ENCODE results near the gene FBXL14. TPM values are rescaled to one million over a fixed set of nuclear protein-coding genes. Genes with fewer than 3 reads are reported as not detected.
A peak's percentile ranks its signal among the peaks of the same experiment; 100 is the strongest.

FBXL14 gene
- total RNA-seq, 4 donors from 2014 or later = 12.0 to 22.6 (median 16.0) TPM

DNA sequence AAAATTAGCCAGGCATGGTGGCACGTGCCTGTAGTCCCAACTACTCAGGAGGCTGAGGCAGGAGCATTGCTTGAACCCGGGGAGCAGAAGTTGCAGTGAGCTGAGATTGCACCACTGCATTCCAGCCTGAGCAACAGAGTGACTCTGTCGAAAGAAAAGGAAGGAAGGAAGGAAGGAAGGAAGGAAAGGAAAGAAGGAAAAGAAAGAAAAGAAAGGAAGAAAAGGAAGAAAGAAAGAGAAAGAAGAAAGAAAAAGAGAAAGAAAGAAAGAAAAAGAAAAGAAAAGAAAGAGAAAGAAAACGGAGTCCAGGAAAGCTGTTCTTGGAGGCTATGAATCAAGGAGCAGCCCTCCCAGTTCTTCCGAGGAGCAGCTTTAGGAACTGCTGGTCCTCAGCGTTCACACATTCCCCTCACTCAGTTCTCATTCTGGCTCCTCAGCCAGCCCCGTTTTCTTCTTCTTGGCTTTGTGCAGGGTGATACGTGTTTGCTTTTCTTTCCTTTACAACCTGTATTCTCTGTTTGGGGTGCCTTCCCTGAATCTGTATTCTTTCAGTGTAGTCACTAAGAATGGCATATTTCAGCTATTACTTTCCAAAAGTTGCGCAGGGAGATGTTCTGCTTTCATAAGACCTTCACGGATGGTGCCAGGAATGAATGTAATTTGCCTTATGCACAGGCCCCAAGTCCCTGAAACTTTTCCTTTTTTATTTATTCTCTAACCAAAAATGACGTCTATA, 12.2 kb downstream of the FBXL14 start:
- Histone ChIP-seq H3K36me3 (peaks cover 0 to 4% (median 0%) of the 10 kb centered on the region in 4 donors), H3K4me3 (no peak overlapping the region), H3K4me1 (peaks cover 0 to 59% (median 55%) of the 10 kb centered on the region in 4 donors), H3K27me3 (no peaks in the 10 kb centered on the region), H3K9me3 (no peaks in the 10 kb centered on the region), H3K27ac (replicated peaks in 1 of 4) (no peak overlapping the region)
- 78% methylated on average over 11 of the region's 11 CpGs for WGBS
- no peak for DNase-seq (ENCODE audit: extremely low spot score)
- TF ChIP-seq EP300 (IDR thresholded peaks at IDR 0.05) (no peak), POLR2AphosphoS5 (IDR thresholded peaks at IDR 0.05) (no peak), POLR2A (IDR thresholded peaks at IDR 0.05; ENCODE audit: low read depth) (no peak)
- TF ChIP-seq, protein P1, sequence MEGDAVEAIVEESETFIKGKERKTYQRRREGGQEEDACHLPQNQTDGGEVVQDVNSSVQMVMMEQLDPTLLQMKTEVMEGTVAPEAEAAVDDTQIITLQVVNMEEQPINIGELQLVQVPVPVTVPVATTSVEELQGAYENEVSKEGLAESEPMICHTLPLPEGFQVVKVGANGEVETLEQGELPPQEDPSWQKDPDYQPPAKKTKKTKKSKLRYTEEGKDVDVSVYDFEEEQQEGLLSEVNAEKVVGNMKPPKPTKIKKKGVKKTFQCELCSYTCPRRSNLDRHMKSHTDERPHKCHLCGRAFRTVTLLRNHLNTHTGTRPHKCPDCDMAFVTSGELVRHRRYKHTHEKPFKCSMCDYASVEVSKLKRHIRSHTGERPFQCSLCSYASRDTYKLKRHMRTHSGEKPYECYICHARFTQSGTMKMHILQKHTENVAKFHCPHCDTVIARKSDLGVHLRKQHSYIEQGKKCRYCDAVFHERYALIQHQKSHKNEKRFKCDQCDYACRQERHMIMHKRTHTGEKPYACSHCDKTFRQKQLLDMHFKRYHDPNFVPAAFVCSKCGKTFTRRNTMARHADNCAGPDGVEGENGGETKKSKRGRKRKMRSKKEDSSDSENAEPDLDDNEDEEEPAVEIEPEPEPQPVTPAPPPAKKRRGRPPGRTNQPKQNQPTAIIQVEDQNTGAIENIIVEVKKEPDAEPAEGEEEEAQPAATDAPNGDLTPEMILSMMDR (IDR thresholded peaks at IDR 0.05) = no peak
- intact Hi-C loops (cut with DNase I) = loop anchor here (2.0 to 10.0 kb wide), 2 partner anchors 463 to 587 kb away; partner anchors contain the start of gene ERC1

DNA sequence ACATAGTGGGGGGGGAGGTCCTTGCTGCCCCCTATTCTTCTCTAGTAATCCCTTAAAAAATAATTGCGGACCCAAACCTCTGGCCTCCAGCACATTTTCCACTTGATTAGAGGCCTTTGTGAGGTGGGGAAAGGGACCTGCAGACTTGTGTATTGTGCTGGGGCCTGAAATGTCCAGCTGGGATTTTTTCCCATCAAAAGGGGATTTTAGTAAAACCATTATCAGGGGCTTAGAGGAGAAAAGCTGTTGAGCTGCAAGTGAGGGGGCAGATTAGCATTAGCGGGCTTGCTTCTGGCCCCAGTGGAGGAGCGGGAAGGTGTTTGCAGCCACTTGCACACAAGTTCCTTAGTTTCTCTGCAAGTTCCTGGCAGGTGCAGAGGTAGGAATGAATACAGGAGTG, 13.9 kb downstream of the FBXL14 start:
- H3K27me3 ChIP-seq = no peaks in the 10 kb centered on the region
- WGBS = 93% methylated on average over 3 of the region's 3 CpGs
- no peak for DNase-seq (ENCODE audit: extremely low spot score)
- H3K36me3 ChIP-seq = no peaks in the 10 kb centered on the region
- intact Hi-C loops (cut with DNase I) = loop anchor here (10.0 kb wide), 1 partner anchor 586 kb away; the partner anchor contains the start of gene ERC1
- TF ChIP-seq POLR2A (IDR thresholded peaks at IDR 0.05; ENCODE audit: low read depth) (no peak), POLR2AphosphoS5 (IDR thresholded peaks at IDR 0.05) (no peak), EP300 (IDR thresholded peaks at IDR 0.05) (no peak)
- TF ChIP-seq, protein P1 (IDR thresholded peaks at IDR 0.05) = no peak
- H3K4me3 ChIP-seq = no peak overlapping the region
- no peak overlapping the region for H3K27ac ChIP-seq (replicated peaks in 1 of 4)
- peaks cover 7 to 60% (median 55%) of the 10 kb centered on the region in 4 donors for H3K4me1 ChIP-seq
- H3K9me3 ChIP-seq = no peaks in the 10 kb centered on the region

DNA sequence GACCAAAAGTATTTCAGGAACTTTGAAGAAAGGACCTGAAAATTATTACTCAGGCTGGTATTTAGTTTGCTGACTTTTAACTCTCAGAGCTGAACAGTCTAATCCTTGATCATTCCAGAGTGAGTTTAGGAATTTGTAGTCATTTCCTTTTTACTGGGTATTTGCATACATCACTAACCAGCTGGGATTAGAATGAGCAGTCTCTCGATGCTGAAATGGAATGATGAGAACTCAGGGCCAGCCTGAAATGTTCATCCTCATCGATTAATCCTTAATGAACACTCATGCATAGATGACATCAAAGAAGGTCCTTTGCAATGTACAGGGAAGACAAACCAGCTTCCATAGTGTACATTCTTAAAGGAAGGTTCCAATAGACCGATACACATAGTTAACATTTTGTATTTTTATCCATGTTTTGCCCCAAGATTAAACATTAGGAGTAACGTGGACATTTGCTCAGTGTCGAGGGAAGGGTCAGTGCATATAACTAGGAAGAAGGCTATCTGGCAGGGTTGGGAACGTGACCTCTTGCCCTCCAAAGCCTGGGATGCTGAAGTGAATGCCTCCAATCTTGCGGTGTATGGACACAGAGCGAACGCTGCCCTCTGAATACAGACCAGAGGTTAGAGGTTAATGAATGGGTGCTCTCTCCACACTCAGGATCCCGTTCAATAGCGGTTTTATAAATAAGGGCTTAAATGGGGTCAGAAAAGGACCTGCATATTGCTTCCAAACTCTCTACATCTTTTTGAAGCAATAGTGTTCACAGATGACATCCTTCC, 14.5 kb downstream of the FBXL14 start:
- intact Hi-C loops (cut with DNase I) = loop anchor here (10.0 kb wide), 1 partner anchor 585 kb away; the partner anchor contains the start of gene ERC1
- no peak overlapping the region for H3K4me3 ChIP-seq
- H3K27ac ChIP-seq (replicated peaks in 1 of 4) = no peak overlapping the region
- no peaks in the 10 kb centered on the region for H3K9me3 ChIP-seq
- TF ChIP-seq, protein P1 (IDR thresholded peaks at IDR 0.05) = no peak
- TF ChIP-seq POLR2AphosphoS5 (IDR thresholded peaks at IDR 0.05) = no peak
- TF ChIP-seq POLR2A (IDR thresholded peaks at IDR 0.05; ENCODE audit: low read depth) = no peak
- TF ChIP-seq EP300 (IDR thresholded peaks at IDR 0.05) = no peak
- no peaks in the 10 kb centered on the region for H3K36me3 ChIP-seq
- no peak for DNase-seq (ENCODE audit: extremely low spot score)
- peaks cover 14 to 60% (median 56%) of the 10 kb centered on the region in 4 donors for H3K4me1 ChIP-seq
- no peaks in the 10 kb centered on the region for H3K27me3 ChIP-seq
- 95% methylated on average over 11 of the region's 11 CpGs for WGBS

DNA sequence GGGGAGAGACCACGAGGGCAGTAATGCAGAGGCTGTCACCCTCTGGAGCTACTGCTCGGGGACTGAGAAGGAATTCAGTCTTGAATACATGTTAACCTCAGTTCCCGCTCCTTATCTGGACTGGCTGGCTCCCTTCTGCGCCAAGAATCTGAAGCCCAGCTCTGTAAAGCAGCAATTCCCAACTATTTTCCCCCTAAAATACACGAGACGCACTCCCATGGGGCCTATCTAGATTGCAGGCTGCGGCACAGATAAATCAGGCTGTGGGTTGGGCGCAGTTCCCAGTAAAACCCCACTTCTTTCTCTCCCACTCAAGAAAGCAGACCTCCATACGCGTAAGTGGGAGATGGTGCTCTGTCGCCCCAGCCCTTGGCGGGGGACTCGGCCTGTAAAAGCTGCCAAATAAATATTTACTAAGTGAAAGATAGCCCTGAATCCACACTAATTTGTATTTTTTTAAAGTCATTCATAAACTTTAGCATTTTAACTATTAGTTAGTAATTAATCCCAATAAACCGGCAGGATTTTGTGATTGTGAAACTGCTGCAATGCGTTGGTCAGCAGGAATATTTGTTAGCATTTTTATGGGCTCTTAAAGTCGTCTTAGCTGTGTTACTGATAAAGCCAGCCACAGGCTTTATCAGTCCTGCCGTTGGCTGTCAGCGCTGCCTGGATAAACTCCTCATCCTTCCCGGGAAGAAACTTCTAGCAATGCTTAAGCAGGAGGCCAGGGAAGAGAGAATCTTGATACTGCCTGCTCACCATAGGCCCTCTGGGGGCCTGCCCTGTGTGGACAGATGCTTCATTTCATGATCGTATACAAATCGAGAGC, 17.8 kb downstream of the FBXL14 start:
- Histone ChIP-seq H3K4me3 (peak overlapping the region; percentile 4 to 36 (median 30)), H3K27me3 (no peaks in the 10 kb centered on the region), H3K27ac (replicated peaks in 1 of 4) (peak overlapping the region; percentile 48 to 75 (median 65)), H3K4me1 (peaks cover 14 to 41% (median 38%) of the 10 kb centered on the region in 4 donors), H3K36me3 (no peaks in the 10 kb centered on the region), H3K9me3 (no peaks in the 10 kb centered on the region)
- no peak for DNase-seq (ENCODE audit: extremely low spot score)
- intact Hi-C loops (cut with DNase I) = no loop called here
- whole genome bisulfite sequencing = 44% methylated on average over 19 of the region's 21 CpGs
- TF ChIP-seq POLR2A (IDR thresholded peaks at IDR 0.05; ENCODE audit: low read depth) = no peak
- no peak for TF ChIP-seq EP300 (IDR thresholded peaks at IDR 0.05)
- TF ChIP-seq, protein P1 (IDR thresholded peaks at IDR 0.05) = no peak
- no peak for TF ChIP-seq POLR2AphosphoS5 (IDR thresholded peaks at IDR 0.05)

Data from esophagus muscularis mucosa (tissue), 4 donors.